Renal pelvis (tissue), 4 donors: ENCODE data around the gene A1CF. TPM values are rescaled to one million over a fixed set of nuclear protein-coding genes. Genes with fewer than 3 reads are reported as not detected.
A peak's percentile ranks its signal among the peaks of the same experiment; 100 is the strongest.
"Not testable (repeated sequence)": the region's sequence is repeated elsewhere in the genome, so short reads cannot be mapped to it uniquely, and the experiment has no call there.

Experiments
- DNase-seq: peaks from one replicate; pipeline ENCODE4 v3.0.0-alpha.2; 2013
- polyA plus RNA-seq, 3 donors: library from polyadenylated mRNA; unstranded; fragments of 120-200 nt; gene quantifications; one replicate each; pipeline ENCODE4 v1.2.1, GENCODE V29; 2013; ENCODE audit not compliant: insufficient read length in 3 of 3

The A1CF gene
- polyA plus RNA-seq, 3 donors = 5.3 to 9.1 (median 8.6) TPM

GRCh38 chr10:50796693-50797092 is 88.7 kb downstream of the A1CF start:
- DNase-seq = no peak

GRCh38 chr10:50794490-50794889 is 90.9 kb downstream of the A1CF start:
- DNase-seq = no peak

GRCh38 chr10:50788951-50789945 is 96.2 kb downstream of the A1CF start:
- peak; percentile 23 for DNase-seq

GRCh38 chr10:50787962-50788361 is 97.5 kb downstream of the A1CF start:
- not testable (repeated sequence) for DNase-seq

DNA sequence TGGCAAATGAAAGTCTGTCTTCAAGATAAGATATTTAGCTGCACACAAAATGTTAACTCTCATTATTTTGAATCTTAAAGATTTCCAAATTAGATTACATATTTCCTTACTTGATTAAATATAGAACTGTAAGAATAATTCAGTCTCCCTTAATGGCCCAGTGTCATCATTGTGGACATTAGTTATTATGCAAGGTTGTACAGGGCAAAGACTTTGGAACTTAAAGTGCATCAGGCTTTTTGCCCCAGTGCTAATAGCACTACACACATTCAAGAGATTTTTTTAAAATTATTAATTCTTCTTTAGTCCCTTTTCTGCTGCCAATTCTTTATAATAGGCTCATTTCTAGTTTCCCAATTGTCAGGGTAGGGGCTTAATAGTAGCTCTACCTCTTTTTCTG is 103.4 kb downstream of the A1CF start:
- not testable (repeated sequence) for DNase-seq

DNA sequence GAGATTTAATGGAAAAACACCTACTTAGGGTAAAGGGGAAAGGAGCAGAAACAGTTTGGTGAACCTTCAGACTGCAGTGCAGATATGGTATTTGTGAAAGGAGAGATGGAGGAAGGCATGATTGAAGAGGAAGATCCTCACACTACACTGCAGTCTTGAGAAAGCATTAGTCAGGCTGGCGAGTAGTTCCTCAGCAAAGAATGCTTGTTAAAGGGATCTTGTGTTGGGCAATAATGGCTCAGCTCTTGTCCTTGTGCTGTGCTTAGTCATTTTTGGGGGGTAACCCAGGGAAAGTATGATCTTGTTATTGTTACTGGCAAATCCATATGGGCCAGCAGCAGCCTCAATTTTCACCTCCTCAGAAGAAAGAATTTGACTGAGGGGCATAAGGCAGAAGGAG is 105.4 kb downstream of the A1CF start:
- DNase-seq = not testable (repeated sequence)

GRCh38 chr10:50774868-50775267 is 110.6 kb downstream of the A1CF start:
- DNase-seq = not testable (repeated sequence)

GRCh38 chr10:50772042-50772441 is 113.4 kb downstream of the A1CF start:
- DNase-seq = not testable (repeated sequence)

DNA sequence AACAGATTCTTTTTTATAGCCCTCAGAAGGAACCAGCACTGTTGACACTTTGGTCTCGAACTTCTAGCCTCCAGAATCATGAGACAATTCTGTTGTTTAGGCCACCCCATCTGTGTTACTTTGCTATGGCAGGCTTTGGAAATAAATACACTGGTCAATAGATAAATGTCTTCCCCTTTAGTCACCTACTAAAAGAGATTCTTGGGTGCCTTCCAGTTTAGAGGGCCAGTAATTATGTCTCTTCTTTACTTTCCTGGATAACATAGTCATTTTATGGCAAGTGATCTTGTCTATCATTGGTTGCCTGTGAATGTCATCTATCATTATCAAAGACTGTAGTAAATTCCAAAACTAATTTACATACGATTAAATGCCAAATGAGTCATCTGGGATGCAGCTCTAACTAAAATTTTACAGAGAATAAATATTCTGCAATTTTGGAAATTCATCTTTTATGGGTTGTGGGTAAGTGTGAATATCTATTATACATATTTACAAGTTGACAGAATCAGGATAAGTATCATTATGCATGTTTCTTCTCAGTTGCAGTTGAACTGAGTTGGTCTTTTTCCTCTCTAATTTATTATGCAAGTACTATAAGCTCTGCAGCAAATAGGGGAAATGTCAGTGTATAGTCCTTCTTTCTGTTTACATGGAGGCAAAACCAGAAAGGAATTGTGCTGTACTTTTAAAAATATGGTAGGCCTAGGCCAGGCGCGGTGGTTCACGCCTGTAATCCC is 118.5 kb downstream of the A1CF start:
- not testable (repeated sequence) for DNase-seq

Other genes starting within 250 kb of the A1CF start
- gene ASAH2B, start 145.7 kb downstream of the A1CF start, polyA plus RNA-seq = 10 to 100 TPM in 2 of 3 donors, 1 to 10 TPM in 1; 8.2 to 12.1 (median 11.1) TPM
- gene PRKG1, start 188.9 kb upstream of the A1CF start, polyA plus RNA-seq = 10 to 100 TPM; 10.7 to 12.2 (median 11.3) TPM